GM19099 (cell line): ENCODE measurements around the gene ACTN4.

Source experiments
- POLR2A ChIP-seq: IDR thresholded peaks from 3 replicates; pipeline ENCODE4 v1.6.1; 2011; ENCODE audit warnings: low read depth; ENCODE audit not compliant: insufficient read length; ENCODE audit errors: extremely low read depth

ACTN4 gene

DNA sequence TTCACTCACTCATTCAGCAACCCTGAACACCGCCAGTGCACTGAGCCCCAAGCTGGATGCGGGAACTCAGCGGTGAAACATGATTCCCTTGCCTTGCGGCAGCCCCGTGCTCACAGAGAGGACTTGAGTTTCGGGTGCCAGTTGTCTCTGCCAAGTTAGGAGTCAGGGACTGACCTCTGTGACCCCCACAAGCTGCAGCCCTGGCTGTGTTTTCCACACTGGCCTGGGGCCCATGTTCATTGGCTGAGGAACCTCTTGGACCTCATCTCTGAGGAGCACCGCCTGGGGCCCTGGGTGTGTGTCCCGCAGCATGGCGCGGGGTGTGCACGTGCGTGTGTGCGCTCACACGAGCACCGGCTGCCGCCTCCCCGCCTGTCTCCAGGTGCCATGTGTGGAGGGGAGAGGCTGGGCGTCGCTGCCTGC, 65.8 kb downstream of the ACTN4 start:
- TF ChIP-seq POLR2A: no peak

DNA sequence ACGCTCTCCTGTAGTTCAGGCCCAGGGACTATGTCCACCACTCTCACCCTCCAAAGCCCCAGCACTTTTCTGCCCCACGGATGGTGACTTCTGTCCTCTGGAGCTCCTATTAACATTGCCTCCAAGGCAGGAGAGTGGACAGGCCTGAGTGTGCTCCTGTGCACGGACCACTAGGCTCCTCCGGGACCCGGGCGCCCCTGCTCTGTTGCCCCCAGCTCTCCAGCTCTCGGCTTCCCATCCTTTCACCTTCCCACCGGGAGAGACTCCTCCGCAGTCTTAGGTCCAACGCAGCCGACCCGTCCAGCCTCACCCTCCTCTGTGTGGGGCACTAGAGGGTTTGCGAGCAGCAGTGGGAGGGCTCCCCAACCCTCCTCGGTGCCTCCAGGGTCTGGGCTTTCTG, 66.4 kb downstream of the ACTN4 start:
- TF ChIP-seq POLR2A: no peak

DNA sequence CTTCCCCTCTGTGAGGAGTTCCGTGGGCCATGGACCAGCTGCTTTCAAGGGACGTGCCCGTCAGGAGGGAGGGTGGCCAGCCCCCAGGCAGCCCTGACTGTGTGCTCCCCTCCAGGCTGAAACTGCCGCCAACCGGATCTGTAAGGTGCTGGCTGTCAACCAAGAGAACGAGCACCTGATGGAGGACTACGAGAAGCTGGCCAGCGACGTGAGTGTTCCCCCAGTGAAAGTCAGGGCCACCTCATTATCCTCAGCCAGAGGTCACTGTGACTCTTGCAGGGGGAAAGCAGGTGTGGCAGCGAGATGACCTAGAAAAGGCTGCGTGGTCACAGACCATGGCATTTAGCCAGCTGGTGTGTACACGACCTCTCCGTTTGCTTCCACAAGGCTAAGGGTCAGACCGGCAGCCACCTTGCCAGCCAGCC, 66.9 kb downstream of the ACTN4 start:
- TF ChIP-seq POLR2A: no peak

DNA sequence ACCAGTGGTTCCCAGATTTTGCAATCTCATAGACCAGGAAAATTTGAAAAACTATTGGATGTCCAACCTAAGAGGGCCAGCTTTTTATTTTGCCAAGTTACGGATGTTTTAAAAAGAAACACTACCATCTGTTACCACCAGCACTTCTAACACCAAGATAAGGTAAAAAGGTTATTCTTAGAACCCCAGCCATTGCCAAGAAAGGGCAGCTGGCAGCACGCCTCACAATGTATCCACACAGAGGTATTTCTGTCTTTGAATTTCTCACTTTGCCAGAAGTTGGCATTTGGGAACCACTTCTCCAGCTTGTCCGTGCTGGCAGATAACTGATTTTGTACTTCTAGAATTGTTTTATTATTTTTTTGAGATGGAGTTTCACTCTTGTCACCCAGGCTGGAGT, 68.1 kb downstream of the ACTN4 start:
- no peak for TF ChIP-seq POLR2A

DNA sequence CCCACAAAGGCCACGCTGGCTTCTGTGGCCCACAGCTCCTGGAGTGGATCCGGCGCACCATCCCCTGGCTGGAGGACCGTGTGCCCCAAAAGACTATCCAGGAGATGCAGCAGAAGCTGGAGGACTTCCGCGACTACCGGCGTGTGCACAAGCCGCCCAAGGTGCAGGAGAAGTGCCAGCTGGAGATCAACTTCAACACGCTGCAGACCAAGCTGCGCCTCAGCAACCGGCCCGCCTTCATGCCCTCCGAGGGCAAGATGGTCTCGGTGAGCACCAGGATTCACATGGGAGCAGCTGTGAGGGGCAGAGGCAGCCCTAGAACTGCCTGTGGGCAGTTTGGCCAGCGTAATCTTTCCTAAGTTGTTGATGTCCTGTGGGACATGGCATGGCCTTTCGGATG, 69.6 kb downstream of the ACTN4 start:
- no peak for TF ChIP-seq POLR2A

DNA sequence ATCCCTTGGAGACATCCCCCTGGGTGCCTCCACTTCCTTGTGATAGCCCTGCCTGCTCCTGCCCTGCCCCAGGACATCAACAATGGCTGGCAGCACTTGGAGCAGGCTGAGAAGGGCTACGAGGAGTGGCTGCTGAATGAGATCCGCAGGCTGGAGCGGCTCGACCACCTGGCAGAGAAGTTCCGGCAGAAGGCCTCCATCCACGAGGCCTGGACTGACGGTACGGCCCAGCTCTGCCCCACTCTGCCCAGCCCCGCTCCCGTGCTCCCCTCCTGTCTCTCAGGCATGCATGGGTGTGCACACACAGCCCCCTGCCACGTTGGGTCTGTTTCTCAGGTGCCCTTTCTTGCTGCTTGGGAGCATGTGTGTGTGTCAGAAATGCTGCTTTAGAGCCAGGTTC, 70.4 kb downstream of the ACTN4 start:
- no peak for TF ChIP-seq POLR2A

DNA sequence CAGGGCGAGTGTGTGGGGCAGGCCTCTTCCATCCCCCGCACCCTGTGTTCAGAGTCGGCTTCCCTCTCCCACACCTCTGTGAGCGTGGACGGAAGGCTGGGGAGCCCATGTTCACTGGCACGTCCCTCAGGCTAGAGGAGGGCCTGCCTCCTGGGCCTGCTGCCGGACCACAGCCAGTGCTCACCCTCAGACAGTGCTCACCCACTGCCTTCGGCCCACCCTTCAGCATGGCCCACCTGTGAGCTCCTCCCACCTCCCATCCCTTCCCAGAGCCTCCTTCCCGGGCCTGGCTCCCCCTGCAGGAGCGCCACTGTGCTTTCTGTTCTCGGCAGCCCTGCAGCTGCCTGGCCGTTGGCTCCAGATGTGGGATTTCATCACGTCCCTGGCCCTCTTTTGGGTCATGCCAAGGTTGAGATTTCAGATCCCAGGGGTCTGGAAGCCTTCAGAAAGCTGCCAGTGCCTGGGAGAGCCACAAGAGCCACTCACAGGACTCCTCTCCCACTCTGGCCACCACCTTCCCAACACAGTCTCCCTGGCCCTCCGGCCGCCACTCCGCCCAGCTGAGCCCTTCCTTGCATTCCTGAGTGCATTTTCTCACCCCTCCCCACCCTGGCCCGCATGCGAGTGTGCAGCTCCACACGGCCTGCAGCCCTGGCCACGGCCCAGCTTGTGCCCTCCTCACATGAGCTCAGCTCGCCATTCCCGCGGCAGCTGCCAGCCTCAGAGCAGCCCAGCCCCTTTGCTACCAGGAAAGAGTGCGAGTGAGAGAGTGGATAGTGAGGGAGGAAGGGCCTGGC, 71.5 kb downstream of the ACTN4 start:
- no peak for TF ChIP-seq POLR2A

DNA sequence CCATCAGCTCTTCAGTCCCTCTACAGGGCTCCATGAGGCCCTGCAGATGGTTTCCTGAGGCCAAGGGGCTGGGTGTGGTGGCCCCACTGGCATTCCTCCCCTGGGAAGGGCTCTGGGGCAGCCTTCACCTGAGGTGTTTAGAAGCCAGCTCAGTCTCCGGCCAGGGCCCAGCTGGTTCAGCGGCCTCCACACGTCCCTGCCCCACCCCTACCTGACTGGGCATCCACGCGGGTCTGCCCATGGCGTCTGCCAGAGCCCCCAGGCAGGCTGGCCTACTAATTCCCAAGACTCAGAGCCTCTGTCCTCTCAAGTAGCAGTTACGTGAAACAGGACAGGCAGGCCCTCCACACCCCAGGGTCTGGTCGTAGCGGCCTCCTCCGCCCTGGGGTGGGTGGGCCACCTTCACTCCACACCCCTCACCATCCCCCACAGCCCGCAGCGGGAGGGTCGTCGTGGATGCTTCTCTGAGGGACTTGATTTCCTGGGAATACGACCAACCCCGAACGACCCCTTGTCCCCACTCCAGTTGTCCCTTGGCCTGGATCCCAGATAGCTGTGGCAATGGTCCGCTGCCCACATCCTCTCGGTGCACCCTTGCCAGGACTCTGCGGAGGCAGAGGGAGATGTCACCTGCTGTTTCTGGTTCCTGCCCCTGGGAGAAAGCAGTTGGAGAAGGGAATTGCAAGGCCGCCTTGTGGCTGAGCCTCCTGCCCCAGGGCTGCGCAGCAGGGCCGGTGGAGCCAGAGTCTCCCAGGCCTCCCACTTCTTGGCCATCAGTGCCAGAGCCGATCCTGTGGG, 72.5 kb downstream of the ACTN4 start:
- no peak for TF ChIP-seq POLR2A

DNA sequence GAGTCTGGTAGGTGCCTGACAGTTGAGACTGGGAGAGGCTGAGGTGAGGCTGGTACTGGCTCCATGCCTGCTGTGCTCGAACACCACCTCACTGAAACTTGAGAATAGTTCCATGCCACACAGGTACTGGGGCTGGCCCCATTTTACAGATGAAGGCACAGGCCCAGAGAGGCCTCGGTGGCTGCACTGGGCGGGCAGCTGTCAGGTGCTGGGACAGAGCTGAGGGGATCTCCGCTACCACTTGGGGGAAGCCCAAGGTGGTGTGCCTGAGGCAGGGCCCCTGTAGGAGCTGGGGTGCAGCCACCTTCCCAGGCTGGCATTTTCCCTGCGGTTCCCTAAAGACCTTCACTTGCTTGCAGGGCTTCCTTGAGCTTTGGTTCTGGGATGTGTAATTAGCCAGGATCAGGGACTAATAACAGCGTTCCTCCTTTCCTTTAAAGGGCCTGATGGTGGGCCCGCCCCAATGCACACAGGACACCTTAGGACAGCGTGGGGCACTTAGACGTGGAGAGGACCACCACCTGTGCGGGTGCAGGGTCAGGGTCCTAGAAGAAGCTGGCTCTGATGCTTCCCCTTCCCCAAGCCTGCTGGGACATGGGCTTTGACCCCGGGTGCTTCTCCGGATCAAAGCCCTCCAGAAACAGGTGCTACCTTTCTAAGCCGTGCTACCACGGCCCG, 73.2 kb downstream of the ACTN4 start:
- TF ChIP-seq POLR2A: no peak

DNA sequence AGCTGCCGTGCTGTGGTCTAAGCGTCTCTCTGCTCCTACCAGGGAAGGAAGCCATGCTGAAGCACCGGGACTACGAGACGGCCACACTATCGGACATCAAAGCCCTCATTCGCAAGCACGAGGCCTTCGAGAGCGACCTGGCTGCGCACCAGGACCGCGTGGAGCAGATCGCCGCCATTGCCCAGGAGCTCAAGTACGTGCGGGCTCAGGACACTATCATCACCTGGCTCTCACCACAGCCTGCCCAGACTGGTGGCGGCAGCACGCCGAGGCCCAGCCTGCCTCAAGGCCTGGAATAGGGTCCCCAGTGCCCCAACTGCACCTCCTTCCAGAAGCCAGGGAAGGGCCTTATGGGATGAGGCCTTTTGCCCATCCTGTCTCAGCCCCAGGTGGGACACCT, 74.0 kb downstream of the ACTN4 start:
- no peak for TF ChIP-seq POLR2A

DNA sequence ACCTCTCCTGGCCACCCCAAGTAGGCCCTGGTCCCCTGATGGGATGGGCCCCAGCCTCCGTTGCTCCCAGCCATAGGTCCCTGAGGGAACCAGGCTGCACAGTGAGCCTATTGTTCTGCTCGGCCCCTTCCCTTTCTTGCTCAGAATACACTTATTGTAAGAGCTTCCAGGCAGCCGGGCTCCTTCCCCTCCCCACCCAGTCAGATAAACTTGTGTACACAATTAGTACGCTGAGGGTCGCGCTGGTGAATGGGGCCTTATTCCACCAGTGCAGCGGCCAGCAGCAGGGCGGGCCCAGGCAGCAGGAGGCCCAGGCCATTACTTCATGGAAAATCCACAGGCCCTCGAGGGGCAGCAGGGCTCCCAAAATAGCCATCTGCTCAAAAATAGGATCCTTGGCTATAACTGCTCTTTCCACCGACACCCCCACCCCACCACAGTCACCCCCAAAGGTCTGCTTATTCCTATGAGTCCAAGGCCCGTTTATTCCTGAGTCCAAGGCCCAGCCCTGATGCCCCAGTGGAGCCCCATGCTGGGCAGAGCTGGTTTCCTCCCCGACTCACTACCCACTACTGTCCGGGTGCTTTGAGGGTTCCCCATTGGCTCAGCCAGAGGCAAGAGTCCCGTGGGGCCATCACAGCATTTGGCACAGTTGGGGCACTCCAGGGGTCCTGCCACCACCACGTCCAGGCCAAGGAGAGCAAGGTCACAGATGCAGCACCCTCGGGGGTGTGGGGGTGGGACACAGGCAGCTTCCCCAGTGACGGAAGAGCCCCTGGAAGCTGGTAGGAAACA, 74.7 kb downstream of the ACTN4 start:
- TF ChIP-seq POLR2A: no peak

DNA sequence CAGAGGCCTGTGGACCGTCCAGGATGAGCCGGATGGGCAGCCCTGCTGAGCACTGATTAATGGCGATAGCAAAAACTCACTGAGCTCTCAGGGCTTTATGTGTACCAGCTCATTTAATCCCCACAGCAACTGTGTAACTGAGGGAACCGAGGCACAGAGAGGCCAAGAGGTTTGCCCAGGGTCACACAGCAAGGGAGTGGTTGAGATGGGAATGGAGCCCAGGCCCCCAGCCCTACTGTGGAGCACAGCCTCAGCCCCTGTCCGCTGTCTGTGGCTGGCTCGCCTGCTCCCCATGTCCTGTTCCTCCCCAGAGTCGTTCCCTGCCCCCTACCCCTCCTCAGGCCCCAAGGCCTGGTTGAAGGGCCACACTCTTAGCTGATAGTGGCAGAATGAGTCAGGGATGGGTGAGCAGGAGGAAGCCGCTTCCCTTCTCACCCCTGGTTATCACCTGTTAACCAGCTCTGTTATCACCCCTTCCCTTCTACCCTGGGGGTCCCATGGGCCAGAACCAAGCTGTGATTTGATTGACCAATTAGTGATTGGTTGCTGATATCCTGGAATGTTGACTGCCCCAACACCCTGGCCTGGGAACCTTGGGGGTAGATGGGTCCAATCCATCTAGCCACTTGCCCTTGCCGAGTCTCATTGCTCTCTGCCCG, 75.6 kb downstream of the ACTN4 start:
- TF ChIP-seq POLR2A: no peak

DNA sequence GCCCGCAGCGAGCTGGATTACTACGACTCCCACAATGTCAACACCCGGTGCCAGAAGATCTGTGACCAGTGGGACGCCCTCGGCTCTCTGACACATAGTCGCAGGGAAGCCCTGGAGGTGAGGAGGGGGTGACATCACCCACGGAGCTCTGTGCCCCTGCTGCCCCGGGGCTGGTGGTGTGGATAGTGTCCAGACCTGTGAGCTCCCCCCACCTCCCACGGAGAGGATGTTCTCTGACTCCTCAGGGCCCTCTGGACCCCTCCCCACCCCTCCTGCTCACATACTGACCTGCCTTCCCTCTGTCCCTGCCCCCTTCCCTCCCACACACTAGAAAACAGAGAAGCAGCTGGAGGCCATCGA, 76.1 kb downstream of the ACTN4 start:
- TF ChIP-seq POLR2A: no peak

DNA sequence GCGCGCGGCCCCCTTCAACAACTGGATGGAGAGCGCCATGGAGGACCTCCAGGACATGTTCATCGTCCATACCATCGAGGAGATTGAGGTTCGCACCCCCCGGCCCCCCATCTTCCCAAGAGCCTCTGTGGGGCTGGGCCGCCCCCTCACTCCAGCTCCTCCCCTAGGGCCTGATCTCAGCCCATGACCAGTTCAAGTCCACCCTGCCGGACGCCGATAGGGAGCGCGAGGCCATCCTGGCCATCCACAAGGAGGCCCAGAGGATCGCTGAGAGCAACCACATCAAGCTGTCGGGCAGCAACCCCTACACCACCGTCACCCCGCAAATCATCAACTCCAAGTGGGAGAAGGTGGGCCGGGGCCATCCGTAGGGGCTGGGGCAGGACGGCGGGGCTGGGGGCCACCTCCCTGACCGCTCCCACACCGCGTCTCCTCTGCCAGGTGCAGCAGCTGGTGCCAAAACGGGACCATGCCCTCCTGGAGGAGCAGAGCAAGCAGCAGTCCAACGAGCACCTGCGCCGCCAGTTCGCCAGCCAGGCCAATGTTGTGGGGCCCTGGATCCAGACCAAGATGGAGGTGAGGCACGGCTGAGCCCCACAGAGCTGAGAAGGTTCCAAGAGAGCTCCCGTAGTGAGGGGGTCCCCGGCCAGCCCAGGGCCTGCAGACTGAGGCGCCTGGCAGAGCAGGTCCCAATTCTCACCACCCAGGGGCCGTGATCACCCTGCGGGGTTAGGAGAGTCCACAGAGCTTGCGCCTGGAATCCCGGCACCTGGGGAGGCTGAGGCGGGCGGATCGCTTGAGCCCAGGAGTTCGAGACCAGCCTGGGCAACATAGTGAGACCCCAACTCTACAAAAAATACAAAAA, 76.8 kb downstream of the ACTN4 start:
- no peak for TF ChIP-seq POLR2A
